ENCODE data around the gene VCL.
"Not testable (repeated sequence)": the region's sequence is repeated elsewhere in the genome, so short reads cannot be mapped to it uniquely, and the experiment has no call there.

Gene VCL

GRCh38 chr10:73973427-73973826 lies 24.5 kb upstream of the VCL start:
- no peak for DNase-seq

DNA sequence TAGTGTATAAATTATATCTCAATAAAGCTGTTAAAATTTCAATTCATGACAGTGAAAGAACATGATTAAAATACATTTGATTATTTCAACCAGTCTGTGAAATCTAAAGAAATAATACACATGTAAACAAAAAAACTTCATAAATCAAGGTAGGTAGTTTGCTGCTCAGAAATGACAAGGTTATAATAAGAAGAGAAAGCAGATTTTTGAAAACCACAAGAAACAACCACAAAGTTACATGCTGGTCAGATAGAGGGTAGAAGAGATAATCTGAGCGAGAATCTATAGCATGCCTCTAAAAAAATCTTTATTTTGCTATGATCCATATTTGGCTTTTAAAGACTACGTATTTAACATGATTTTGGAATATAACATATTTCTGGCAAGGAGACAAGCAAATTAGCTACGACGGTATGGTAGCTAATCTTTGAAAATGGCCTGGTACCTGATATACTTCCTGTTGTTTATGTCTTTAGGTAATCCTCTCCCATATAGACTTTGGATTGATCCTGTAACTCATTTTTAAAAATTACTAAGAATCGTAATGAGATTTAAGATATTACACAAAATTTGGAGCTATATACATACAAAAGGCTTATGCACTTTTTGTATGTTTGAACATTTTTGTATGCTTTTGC lies 23.5 kb upstream of the VCL start:
- DNase-seq: no peak

DNA sequence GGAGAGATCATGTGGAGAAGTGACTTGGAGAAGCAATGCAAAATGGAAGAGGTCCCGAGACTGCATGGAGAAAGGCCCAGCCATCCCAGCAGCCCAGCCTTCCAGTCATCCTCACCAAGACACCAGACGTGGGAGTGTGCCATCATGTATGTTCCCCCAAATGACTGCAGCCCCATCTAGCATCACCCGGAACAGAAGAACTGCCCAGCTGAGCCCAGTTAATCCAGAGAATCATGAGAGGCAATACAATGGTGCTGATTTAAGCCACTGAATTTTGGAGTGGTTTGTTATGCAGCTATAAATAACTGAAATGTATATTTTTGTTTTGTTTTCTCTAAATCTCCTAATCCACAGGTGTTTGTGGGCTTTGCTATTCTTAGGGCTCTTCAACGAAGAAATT lies 22.5 kb upstream of the VCL start:
- DNase-seq: no peak

DNA sequence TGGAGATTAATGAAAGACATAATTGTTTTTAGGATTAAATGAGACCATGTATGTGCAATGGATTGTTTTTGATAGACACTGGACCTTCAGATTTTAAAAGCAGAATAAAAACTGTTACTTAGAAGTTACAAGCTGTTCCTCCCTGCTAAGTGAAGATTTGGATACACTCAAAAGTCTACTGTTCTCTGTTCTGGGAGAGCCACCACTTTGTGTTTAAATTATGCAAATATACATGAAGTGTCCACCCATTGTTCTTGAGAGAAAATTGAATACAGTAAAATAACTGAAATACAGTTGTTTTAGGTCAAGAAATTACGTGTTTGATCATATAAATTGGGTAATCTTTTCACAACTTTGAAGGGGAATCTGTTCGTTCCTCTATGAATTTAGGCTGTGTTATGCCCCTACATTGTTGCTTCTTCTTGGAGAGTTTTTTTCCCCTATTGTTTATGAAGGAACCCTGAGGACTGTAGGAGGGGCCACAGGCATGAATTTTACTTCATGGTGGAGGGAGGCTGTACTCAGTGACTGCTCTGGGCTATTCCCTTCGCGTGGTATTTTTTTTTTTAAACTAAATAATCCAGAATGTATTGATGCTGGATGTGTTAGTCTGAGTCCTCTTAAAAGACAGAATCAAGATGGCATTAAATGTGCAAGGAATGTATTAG lies 18.6 kb upstream of the VCL start:
- DNase-seq: no peak

DNA sequence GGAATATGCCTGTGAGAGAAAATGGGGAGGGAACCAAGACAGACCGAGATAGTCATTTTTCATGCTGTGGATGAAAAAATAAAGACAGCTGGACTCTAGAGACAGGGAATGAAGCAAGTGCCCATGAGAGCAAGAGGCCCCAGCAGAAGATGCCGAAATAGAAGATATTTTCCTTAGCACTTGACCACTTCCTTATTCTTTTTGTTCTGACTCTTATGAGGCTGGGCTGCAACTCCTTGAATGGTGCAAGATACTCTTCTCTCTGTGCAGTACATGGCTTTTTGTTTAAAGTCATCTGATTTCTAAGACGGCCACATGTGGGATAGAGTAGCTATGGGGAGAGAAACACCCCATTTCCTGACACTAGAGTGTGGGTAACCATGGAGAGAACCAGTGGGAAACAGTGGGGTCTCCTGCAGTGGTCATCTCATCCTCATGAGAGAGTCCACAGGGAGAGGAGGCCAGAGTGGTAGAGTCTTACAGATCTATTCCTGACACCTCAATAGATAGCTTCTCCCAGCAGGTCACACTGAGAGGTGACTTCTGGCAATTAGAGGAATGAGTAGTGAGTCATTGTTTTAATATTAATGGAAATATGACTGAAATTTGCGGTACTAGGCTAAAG lies 18.0 kb upstream of the VCL start:
- no peak for DNase-seq

- DNase-seq: no peak
Observed at GRCh38 chr10:73981812-73982211, 16.1 kb upstream of the VCL start.

DNA sequence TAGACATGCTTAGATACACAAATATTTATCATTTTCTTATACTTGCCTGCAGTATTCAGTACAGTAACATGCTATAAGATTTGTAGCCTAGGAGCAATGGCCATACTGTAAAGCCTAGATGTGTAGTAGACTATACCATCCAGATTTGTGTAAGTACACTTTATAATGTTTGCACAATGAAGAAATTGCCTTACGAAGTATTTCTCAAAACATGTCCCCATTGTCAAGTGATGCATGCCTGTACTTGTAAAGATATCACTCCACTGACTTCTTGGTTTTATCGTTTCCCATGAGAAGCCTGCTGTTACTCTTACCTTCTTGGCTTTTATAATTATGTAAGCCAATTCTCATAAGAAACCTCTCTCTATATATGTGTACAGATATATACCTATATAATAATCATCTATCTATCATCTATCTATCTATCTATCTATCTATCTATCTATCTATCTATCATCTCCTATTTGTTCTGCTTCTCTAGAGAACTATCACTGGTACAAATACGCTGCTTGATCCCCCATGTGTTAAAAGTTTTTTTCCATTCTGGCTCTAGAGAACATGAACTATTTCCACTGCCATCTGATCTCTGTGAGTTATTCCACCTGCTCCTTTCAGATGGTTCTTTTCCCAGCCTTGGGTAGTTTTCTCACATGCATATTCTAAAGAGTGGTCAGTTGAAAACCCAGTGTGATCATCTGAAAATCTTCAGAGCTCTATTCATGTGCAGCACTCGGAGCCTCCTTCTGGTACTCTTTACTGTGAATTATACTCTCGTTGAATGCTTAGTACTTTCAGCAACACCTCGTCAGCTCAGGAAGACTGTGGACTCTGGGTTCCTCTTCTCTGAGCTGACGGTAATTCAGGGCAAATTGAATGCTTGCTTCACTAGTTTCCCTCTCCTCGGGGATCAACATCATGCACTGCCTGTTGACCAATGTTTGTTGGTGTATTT lies 14.5 kb upstream of the VCL start:
- DNase-seq: no peak

GRCh38 chr10:73989594-73990150 lies 8.2 kb upstream of the VCL start:
- no peak for DNase-seq

- DNase-seq: no peak
Observed at GRCh38 chr10:73991203-73991883, 6.6 kb upstream of the VCL start.

- no peak for DNase-seq
Observed at GRCh38 chr10:73991884-73992245, 6.1 kb upstream of the VCL start.

GRCh38 chr10:73992899-73993788 lies 4.8 kb upstream of the VCL start:
- no peak for DNase-seq

DNA sequence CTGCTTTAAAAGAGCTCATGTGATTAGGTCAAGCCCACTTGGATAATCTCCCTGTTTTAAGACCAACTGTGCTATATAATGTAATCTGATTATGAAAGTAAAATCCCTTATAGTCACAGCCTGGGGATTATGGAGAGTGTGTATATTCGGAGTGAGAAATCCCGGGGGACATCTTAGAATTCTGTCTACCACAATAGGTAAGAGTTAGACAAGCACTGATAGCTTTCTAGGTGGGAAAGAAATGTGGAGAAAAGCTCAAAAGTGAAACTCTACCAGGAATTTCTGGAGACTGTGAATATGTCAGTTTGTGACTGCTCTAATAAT lies 2.9 kb upstream of the VCL start:
- no peak for DNase-seq

DNA sequence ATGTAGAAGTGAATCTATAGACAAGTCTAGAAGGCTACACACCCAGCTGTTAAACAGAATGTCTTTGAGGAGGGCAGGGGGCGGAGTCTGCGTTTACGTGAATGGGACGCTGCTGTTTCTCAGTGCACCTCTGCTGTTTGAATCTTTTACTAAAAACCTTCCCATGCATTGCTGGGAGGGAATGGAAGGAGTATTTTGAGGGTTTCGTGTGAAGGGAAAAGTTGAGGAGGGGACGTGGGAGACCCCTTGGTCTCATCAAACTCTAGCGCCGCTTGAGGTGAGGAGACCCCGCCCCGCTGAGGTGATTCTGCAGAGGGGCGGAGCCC lies 492 bp upstream of the VCL start:
- DNase-seq: no peak

DNA sequence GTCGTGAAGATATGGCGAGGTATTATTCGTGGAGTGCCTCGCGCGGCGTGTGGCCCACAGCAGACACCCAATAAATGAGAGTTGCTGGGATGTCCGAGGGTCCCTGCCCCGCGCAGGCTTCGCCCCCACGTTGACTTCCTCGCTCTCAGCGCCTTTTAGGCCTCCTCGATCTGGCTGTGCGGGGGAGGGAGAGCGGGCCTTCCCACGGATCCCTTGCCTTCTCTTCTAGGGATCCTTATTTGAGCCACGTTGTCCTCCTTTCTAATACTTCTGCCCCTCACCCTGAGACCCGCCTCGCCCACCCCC lies 660 bp downstream of the VCL start:
- no peak for DNase-seq

DNA sequence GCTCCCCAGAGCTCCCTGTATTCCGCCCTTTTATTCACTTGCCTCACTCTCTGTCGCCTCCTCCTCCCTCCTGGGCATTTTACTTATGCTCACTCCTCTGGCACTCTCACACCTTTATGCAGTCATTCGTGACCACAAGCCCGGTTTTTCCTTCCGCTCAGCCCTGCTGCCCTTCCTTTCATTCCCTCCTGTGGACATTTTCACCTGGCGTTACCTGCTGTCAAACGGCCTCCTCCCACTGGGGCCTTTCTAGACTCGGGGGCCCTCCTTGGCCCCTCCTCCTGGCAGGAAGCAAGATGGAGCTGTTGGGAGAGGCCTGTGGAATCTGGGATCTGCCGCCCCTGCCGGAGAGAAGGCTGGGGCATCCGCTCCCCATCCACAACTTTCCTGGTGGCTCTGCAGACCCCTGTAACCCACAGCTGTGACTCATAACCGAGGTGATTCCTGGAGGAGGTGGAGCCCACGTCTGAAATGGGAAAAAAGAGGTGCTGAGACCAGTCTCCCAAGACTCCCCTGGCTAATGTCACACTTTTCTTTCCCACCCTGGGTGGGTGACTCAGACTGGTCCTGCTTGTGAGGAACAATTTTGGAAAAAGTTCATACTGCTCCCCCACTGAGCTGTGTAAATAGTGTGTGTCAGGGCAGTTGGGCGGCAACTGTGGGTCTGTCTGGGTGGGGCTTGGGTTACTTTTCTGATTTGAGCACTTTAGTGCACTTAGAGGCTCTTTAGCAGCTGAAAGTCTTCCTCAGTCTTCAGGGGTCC lies 1.2 kb downstream of the VCL start:
- no peak for DNase-seq

- no peak for DNase-seq
Observed at GRCh38 chr10:73999703-74000102, 1.8 kb downstream of the VCL start.

DNA sequence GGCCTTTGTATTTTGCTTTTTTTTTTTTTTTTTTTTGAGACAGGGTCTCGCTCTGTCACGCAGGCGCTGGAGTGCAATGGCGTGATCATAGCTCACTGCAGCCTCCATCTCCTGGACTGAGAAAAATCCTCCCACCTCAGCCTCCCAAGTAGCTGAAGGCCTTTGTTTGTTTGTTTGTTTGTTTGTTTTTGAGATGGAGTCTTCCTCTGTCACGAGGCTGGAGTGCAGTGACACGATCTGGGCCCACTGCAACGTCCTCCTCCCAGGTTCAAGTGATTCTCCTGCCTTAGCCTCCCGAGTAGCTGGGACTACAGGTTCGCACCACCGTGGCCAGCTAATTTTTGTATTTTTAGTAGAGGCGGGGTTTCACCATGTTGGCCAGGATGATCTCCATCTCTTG lies 2.3 kb downstream of the VCL start:
- not testable (repeated sequence) for DNase-seq

- no peak for DNase-seq
Observed at GRCh38 chr10:74000892-74001669, 3.2 kb downstream of the VCL start.

DNA sequence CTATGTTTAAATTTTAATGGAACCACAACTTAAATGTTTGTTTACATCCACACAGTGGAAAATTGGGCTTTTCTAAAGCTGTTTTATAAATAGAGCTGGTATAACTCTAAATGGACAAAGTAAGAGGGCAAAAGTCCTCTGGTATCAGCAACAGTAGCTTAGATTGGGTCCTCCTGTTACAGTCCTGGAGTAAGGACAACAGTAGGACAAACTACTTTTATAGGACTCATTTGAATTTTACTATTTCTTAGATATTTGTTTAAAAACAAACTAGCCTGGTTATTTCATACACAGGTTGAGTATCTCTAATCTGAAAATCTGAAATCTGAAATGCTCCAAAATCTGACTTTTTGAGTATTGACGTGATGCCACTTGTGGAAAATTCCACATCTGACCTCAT lies 8.4 kb downstream of the VCL start:
- DNase-seq: no peak

DNA sequence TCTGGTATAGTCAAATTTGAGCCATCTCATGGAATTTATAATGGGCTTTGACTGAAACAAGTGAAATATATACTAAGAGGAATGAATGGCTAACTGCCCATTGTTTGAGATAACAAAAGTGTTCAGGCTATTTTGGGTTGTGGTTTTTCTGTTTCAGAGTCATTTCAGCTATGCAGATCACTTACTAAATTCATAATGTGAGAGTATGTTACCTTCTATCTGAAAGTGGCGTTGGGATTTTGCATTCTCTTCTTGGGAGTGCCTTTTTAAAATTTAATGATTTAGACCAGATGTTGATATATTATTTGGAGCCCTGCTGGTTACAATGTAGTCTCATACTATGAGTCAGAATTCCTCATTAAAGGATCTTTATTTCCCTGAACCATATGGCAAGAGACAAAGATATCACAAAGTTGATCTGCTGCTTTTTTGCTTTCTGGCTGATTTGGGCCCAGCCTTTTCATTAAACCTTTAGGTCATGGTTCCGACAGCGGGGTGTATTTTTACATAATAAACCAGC lies 10.4 kb downstream of the VCL start:
- DNase-seq: peak; percentile 80

All from DMS 273 treated with DMSO at 0.1 percent for 48 hours (cell line).